ENCODE data around the gene MCTP1. TPM values are rescaled to one million over a fixed set of nuclear protein-coding genes. Genes with fewer than 3 reads are reported as not detected.

Gene MCTP1
- total RNA-seq, 1 donor from 2014 or later, result 9.1 TPM

GRCh38 chr5:94745786-94746730 is 538.8 kb downstream of the MCTP1 start:
- no peak for DNase-seq (ENCODE audit: low spot score in 2 of 2, unreplicated experiment in 2 of 2)

GRCh38 chr5:94744906-94745305 is 540.0 kb downstream of the MCTP1 start:
- Mint-ChIP-seq H3K4me1 (no peaks in the 10 kb centered on the region), H3K36me3 (no peaks in the 10 kb centered on the region), H3K27ac (no peak overlapping the region), H3K9me3 (no peaks in the 10 kb centered on the region), H3K27me3 (ENCODE audit: low read depth) (no peaks in the 10 kb centered on the region), H3K4me3 (no peak overlapping the region)
- no peak for TF ChIP-seq CTCF (IDR thresholded peaks at IDR 0.05; ENCODE audit: unreplicated experiment)
- no peak for DNase-seq (ENCODE audit: low spot score in 2 of 2, unreplicated experiment in 2 of 2)

More at GRCh38 chr5:94745786-94746730, 538.8 kb downstream of the MCTP1 start:
- Mint-ChIP-seq H3K27ac (no peak overlapping the region), H3K4me1 (no peaks in the 10 kb centered on the region), H3K27me3 (ENCODE audit: low read depth) (no peaks in the 10 kb centered on the region), H3K9me3 (no peaks in the 10 kb centered on the region), H3K4me3 (no peak overlapping the region), H3K36me3 (no peaks in the 10 kb centered on the region)
- no peak for TF ChIP-seq CTCF (IDR thresholded peaks at IDR 0.05; ENCODE audit: unreplicated experiment)

GRCh38 chr5:94742852-94743251 is 542.0 kb downstream of the MCTP1 start:
- H3K27ac Mint-ChIP-seq, result no peak overlapping the region
- TF ChIP-seq CTCF (IDR thresholded peaks at IDR 0.05; ENCODE audit: unreplicated experiment), result no peak

GRCh38 chr5:94740286-94740685 is 544.6 kb downstream of the MCTP1 start:
- Mint-ChIP-seq H3K4me1 (no peaks in the 10 kb centered on the region), H3K27ac (no peak overlapping the region), H3K27me3 (ENCODE audit: low read depth) (no peaks in the 10 kb centered on the region)

More at GRCh38 chr5:94742852-94743251, 542.0 kb downstream of the MCTP1 start:
- no peaks in the 10 kb centered on the region for H3K9me3 Mint-ChIP-seq
- no peaks in the 10 kb centered on the region for H3K27me3 Mint-ChIP-seq (ENCODE audit: low read depth)
- H3K36me3 Mint-ChIP-seq, result no peaks in the 10 kb centered on the region
- H3K4me3 Mint-ChIP-seq, result no peak overlapping the region
- DNase-seq (ENCODE audit: low spot score in 2 of 2, unreplicated experiment in 2 of 2), result no peak
- H3K4me1 Mint-ChIP-seq, result no peaks in the 10 kb centered on the region

GRCh38 chr5:94736498-94736897 is 548.4 kb downstream of the MCTP1 start:
- TF ChIP-seq CTCF (IDR thresholded peaks at IDR 0.05; ENCODE audit: unreplicated experiment), result no peak
- no peaks in the 10 kb centered on the region for H3K27me3 Mint-ChIP-seq (ENCODE audit: low read depth)
- H3K4me1 Mint-ChIP-seq, result no peaks in the 10 kb centered on the region
- DNase-seq (ENCODE audit: low spot score in 2 of 2, unreplicated experiment in 2 of 2), result no peak
- no peaks in the 10 kb centered on the region for H3K9me3 Mint-ChIP-seq
- H3K36me3 Mint-ChIP-seq, result no peaks in the 10 kb centered on the region
- H3K4me3 Mint-ChIP-seq, result no peak overlapping the region
- no peak overlapping the region for H3K27ac Mint-ChIP-seq

More at GRCh38 chr5:94740286-94740685, 544.6 kb downstream of the MCTP1 start:
- Mint-ChIP-seq H3K36me3 (no peaks in the 10 kb centered on the region), H3K9me3 (no peaks in the 10 kb centered on the region), H3K4me3 (no peak overlapping the region)
- no peak for DNase-seq (ENCODE audit: low spot score in 2 of 2, unreplicated experiment in 2 of 2)
- TF ChIP-seq CTCF (IDR thresholded peaks at IDR 0.05; ENCODE audit: unreplicated experiment), result no peak
